Stimulated activated CD4-positive, alpha-beta T cell treated with anti-CD3 and anti-CD28 coated beads, Interleukin-4, amount 100 ng/mL, for 1 hour (primary cell): ENCODE data around the gene PHF13.
A peak's percentile ranks its signal among the peaks of the same experiment; 100 is the strongest.
"Not testable (repeated sequence)": the region's sequence is repeated elsewhere in the genome, so short reads cannot be mapped to it uniquely, and the experiment has no call there.

Experiments
- DNase-seq: peaks from one replicate; pipeline ENCODE4 v3.0.0-alpha.2; 2020

Gene PHF13

GRCh38 chr1:6631058-6631457 lies 17.5 kb downstream of the PHF13 start:
- DNase-seq: no peak

- no peak for DNase-seq
These were observed 19.3 kb downstream of the PHF13 start for GRCh38 chr1:6632588-6633514.

- DNase-seq: peak; percentile 51
These were observed 21.0 kb downstream of the PHF13 start for GRCh38 chr1:6634371-6635052.

GRCh38 chr1:6635161-6635909 lies 21.8 kb downstream of the PHF13 start:
- no peak for DNase-seq

- no peak for DNase-seq
These were observed 22.6 kb downstream of the PHF13 start for GRCh38 chr1:6635910-6636760.

GRCh38 chr1:6636778-6637177 lies 23.2 kb downstream of the PHF13 start:
- DNase-seq: not testable (repeated sequence)

GRCh38 chr1:6637770-6638169 lies 24.2 kb downstream of the PHF13 start:
- no peak for DNase-seq

- no peak for DNase-seq
These were observed 24.7 kb downstream of the PHF13 start for GRCh38 chr1:6638226-6638625.

GRCh38 chr1:6640867-6641266 lies 27.3 kb downstream of the PHF13 start:
- not testable (repeated sequence) for DNase-seq

GRCh38 chr1:6645018-6645417 lies 31.5 kb downstream of the PHF13 start:
- no peak for DNase-seq

- DNase-seq: no peak
These were observed 33.1 kb downstream of the PHF13 start for GRCh38 chr1:6646499-6647148.

GRCh38 chr1:6648556-6648955 lies 35.0 kb downstream of the PHF13 start:
- DNase-seq: no peak

GRCh38 chr1:6651909-6652308 lies 38.4 kb downstream of the PHF13 start:
- DNase-seq: no peak

- no peak for DNase-seq
These were observed 39.5 kb downstream of the PHF13 start for GRCh38 chr1:6652986-6653385.

- no peak for DNase-seq
These were observed 40.1 kb downstream of the PHF13 start for GRCh38 chr1:6653436-6654290.

- DNase-seq: no peak
These were observed 43.6 kb downstream of the PHF13 start for GRCh38 chr1:6657138-6657537.

GRCh38 chr1:6658359-6659060 lies 45.0 kb downstream of the PHF13 start:
- no peak for DNase-seq

GRCh38 chr1:6660415-6661049 lies 47.0 kb downstream of the PHF13 start:
- no peak for DNase-seq

- DNase-seq: not testable (repeated sequence)
These were observed 48.9 kb downstream of the PHF13 start for GRCh38 chr1:6662468-6662867.

- no peak for DNase-seq
These were observed 53.2 kb downstream of the PHF13 start for GRCh38 chr1:6666696-6667095.
